Measurements from ENCODE around the gene KRTAP5-2. TPM values are rescaled to one million over a fixed set of nuclear protein-coding genes. Genes with fewer than 3 reads are reported as not detected.

The KRTAP5-2 gene
- total and polyA plus RNA-seq, 2 of the 8 experiments (the other 6 are each of a cell fraction or from before 2014, with no cell fraction given): not detected

- TF ChIP-seq SIN3A (conservative IDR thresholded peaks at IDR 0.05 in 1 of 2, IDR thresholded peaks at IDR 0.05 in 1 of 2; ENCODE audit: low read depth in 1 of 2, low read length in 2 of 2): no peak
- TF ChIP-seq USF2 (IDR thresholded peaks at IDR 0.05; ENCODE audit: low read length): no peak
- TF ChIP-seq TBP (IDR thresholded peaks at IDR 0.05; ENCODE audit: low read depth, low read length): no peak
- no peak for TF ChIP-seq TCF12 (IDR thresholded peaks at IDR 0.05; ENCODE audit: low read depth, low read length)
- TF ChIP-seq SAP30 (IDR thresholded peaks at IDR 0.05; ENCODE audit: insufficient read depth, insufficient replicate concordance, low read length): no peak
Observed at GRCh38 chr11:1567052-1567720, 30.9 kb downstream of the KRTAP5-2 start (continued).

Measured in H1 (cell line).